AG04450 (cell line): ENCODE measurements around the gene SLC23A2. TPM values are rescaled to one million over a fixed set of nuclear protein-coding genes. Genes with fewer than 3 reads are reported as not detected.

Source experiments
- CTCF ChIA-PET: fragments of 300-600, 350-600 bp; formaldehyde crosslinking; extraction: SDS; loops from one replicate; lab custom pipeline; 2022; ENCODE audit warnings: antibody characterized with exemption, inconsistent platforms; lab: Charles Lee
- POLR2A ChIA-PET: fragments of 350-600 bp; formaldehyde crosslinking; extraction: SDS; loops from one replicate; lab custom pipeline; 2021; ENCODE audit warnings: antibody characterized with exemption, inconsistent platforms; lab: Yijun Ruan, JAX
- DNase-seq: peaks from one replicate; pipeline ENCODE4 v3.0.0-alpha.2; 2011; ENCODE audit warnings: low read depth, low spot score
- H3K27ac ChIP-seq: one replicate; pipeline ENCODE4 v1.5.1; 2012; ENCODE audit warnings: low read depth, low read length, control low read depth
- H3K27me3 ChIP-seq: one replicate; pipeline ENCODE4 v1.6.0; 2012; ENCODE audit warnings: low read length; ENCODE audit not compliant: control insufficient read depth, insufficient read depth
- H3K4me3 ChIP-seq: 2 replicates; pipeline ENCODE4 v1.5.1; 2011; ENCODE audit warnings: mild to moderate bottlenecking, low read depth, low read length, control low read depth
- H3K9me3 ChIP-seq: 2 replicates; pipeline ENCODE4 v1.5.1; 2012; ENCODE audit warnings: low read length; ENCODE audit not compliant: control insufficient read depth, insufficient read depth
- polyA plus RNA-seq: library from polyadenylated mRNA; depleted of rRNA; stranded (reverse); fragments of >200 nt; gene quantifications from 2 replicates; pipeline ENCODE4 v1.2.3, GENCODE V29; 2011
- TF ChIP-seq, protein P1 (sequence below): IDR thresholded peaks from 2 replicates; pipeline ENCODE4 v1.5.1; 2011; ENCODE audit warnings: low read depth, low read length, control low read depth, inconsistent platforms

The SLC23A2 gene
- polyA plus RNA-seq, 1 experiment, result 17.9 TPM

DNA sequence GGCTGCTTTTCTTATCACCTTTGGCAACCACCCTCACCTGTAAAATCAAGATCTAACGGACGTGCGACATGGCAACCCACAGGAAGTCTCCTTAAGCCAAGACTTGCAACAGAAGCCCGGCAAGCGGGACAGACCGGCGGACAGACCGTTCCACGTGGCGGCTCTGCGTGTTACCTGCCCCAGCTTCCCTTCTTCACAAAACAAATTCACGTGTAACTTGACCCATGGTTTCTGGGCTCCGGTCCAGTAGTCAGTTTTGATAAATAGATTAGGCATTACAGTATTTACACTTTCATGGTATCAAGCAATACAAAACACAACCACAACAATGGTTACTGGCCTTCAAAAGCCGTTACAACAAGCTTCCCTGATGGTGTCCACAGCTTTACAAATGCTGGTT, 145.8 kb downstream of the SLC23A2 start:
- no peak overlapping the region for H3K4me3 ChIP-seq
- no peak for DNase-seq
- CTCF ChIA-PET, result no interaction called here
- H3K27me3 ChIP-seq, result no peaks in the 10 kb centered on the region
- no peak overlapping the region for H3K27ac ChIP-seq
- H3K9me3 ChIP-seq, result no peaks in the 10 kb centered on the region; the same call in 1 of the 2 replicates
- POLR2A ChIA-PET, result no interaction called here
- TF ChIP-seq, protein P1, sequence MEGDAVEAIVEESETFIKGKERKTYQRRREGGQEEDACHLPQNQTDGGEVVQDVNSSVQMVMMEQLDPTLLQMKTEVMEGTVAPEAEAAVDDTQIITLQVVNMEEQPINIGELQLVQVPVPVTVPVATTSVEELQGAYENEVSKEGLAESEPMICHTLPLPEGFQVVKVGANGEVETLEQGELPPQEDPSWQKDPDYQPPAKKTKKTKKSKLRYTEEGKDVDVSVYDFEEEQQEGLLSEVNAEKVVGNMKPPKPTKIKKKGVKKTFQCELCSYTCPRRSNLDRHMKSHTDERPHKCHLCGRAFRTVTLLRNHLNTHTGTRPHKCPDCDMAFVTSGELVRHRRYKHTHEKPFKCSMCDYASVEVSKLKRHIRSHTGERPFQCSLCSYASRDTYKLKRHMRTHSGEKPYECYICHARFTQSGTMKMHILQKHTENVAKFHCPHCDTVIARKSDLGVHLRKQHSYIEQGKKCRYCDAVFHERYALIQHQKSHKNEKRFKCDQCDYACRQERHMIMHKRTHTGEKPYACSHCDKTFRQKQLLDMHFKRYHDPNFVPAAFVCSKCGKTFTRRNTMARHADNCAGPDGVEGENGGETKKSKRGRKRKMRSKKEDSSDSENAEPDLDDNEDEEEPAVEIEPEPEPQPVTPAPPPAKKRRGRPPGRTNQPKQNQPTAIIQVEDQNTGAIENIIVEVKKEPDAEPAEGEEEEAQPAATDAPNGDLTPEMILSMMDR, result no peak

GRCh38 chr20:4855097-4855496, 146.2 kb downstream of the SLC23A2 start:
- TF ChIP-seq, protein P1, result no peak
- CTCF ChIA-PET, result no interaction called here
- DNase-seq, result no peak
- POLR2A ChIA-PET, result no interaction called here
- no peak overlapping the region for H3K4me3 ChIP-seq
- H3K27me3 ChIP-seq, result no peaks in the 10 kb centered on the region
- no peak overlapping the region for H3K27ac ChIP-seq
- no peaks in the 10 kb centered on the region; the same call in 1 of the 2 replicates for H3K9me3 ChIP-seq

DNA sequence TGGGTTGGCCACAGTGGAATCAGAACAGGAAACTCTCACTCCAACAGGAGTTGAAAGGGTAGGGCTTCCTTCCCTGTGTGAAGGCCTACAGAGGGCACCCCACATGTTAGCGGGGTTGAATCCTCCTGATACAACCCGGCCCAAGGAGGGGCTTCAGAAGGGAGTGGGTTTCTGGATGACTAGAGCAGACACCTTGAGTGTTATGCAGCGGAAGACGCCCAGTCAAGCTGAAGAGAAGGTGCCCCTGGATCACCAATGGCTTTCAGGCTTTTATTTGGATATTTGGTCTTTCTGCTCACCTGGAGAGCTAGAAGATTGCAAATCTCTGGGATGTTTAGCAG, 146.8 kb downstream of the SLC23A2 start:
- ChIA-PET POLR2A (no interaction called here), CTCF (no interaction called here)
- DNase-seq, result no peak
- TF ChIP-seq, protein P1, result no peak
- H3K4me3 ChIP-seq, result no peak overlapping the region
- no peaks in the 10 kb centered on the region for H3K27me3 ChIP-seq
- no peak overlapping the region for H3K27ac ChIP-seq
- H3K9me3 ChIP-seq, result no peaks in the 10 kb centered on the region; the same call in 1 of the 2 replicates

- no peak for DNase-seq
- CTCF ChIA-PET, result no interaction called here
- H3K9me3 ChIP-seq, result no peaks in the 10 kb centered on the region; the same call in 1 of the 2 replicates
These were observed 147.4 kb downstream of the SLC23A2 start for GRCh38 chr20:4853757-4854560.

DNA sequence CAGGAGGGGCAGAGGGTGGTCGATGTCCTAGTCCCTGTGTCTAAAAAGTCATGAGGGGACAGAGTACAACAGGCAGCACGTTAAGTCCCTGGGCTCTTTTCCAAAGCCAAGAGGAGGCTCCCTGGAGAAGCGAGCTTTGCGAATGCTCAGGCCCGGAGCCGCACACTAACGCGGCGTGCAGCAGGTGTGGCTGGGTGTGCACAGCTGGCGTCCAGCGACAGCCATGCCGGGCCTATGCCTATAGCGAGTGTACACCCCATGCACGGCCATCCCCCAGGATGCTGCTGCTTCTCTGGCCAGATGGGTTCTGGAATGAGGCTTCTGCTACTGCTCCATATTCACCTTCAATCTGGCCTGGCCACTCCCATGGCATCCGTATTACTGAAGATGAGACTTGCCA, 148.3 kb downstream of the SLC23A2 start:
- TF ChIP-seq, protein P1, result no peak
- H3K27me3 ChIP-seq, result no peaks in the 10 kb centered on the region
- no peak for DNase-seq
- ChIA-PET POLR2A (no interaction called here), CTCF (no interaction called here)
- no peak overlapping the region for H3K27ac ChIP-seq
- no peak overlapping the region for H3K4me3 ChIP-seq
- H3K9me3 ChIP-seq, result no peaks in the 10 kb centered on the region; the same call in 1 of the 2 replicates

More at GRCh38 chr20:4853757-4854560, 147.4 kb downstream of the SLC23A2 start:
- TF ChIP-seq, protein P1, result no peak
- POLR2A ChIA-PET, result no interaction called here
- Histone ChIP-seq H3K27me3 (no peaks in the 10 kb centered on the region), H3K4me3 (no peak overlapping the region), H3K27ac (no peak overlapping the region)
